ENCODE measurements around the gene LSAMP.

DNA sequence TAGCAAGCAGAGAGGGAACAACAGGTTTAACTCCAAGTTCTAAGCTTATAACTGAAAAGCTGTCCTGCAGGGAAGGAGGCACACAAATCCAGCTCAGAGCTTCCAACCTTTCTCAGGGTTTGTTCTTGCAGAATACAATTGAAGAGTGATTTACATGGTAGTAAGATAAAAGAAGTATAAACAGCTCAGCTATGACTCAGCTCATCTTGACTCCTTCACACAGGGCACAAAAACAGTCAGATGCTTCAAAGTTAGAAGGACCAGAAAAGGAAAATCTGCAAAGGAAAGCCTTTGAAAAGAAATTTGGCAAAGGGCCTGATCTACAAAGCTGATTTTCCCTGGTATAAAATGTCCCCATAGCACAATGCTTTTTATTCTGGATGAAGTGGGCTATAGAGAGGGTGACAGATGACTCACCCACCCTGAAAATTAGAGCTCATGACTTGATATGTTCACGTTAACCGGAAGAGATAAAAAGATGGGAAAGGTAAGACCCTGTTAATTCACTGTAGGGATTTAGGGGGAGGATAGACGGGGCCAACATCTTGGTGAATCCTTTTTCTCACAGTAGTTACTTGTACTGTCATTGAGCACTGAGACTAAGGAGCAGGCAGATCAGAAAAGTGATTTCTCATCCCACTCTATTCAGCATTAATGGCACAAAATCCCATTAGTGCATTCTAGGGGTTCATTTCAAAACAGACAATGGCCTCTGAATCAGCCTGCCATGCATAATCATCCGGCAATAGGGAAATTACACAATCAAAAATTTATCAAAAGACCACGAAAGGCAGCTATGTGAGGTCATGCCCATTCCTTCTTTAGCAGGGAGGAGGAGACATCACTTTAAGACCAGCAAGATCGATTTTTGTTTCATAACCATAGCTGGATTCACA lies 678.5 kb downstream of the LSAMP start:
- TF ChIP-seq, protein P1, sequence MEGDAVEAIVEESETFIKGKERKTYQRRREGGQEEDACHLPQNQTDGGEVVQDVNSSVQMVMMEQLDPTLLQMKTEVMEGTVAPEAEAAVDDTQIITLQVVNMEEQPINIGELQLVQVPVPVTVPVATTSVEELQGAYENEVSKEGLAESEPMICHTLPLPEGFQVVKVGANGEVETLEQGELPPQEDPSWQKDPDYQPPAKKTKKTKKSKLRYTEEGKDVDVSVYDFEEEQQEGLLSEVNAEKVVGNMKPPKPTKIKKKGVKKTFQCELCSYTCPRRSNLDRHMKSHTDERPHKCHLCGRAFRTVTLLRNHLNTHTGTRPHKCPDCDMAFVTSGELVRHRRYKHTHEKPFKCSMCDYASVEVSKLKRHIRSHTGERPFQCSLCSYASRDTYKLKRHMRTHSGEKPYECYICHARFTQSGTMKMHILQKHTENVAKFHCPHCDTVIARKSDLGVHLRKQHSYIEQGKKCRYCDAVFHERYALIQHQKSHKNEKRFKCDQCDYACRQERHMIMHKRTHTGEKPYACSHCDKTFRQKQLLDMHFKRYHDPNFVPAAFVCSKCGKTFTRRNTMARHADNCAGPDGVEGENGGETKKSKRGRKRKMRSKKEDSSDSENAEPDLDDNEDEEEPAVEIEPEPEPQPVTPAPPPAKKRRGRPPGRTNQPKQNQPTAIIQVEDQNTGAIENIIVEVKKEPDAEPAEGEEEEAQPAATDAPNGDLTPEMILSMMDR (IDR thresholded peaks at IDR 0.05): no peak
- TF ChIP-seq POLR2A (IDR thresholded peaks at IDR 0.05): no peak
